ENCODE measurements around the gene CPEB4. TPM values are rescaled to one million over a fixed set of nuclear protein-coding genes. Genes with fewer than 3 reads are reported as not detected.

CPEB4 gene
- total RNA-seq, 2 experiments from 2014 or later, result 18.3 to 19.2 TPM

DNA sequence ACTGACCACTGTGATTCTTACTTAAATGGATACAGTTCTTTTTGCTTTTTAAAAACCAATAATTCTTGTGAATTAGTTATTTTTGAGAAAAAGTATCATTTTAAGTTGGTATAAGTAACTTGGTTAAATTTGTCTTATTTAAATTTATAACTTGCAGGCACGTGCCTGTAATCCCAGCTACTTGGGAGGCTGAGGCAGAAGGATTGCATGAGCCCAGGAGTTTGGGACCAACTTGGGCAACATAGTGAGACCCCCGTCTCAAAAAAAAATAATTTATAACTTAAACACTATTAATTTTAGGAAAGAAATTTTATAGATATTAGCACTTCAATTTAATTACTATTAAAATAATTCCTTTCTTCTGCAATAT, 5.0 kb downstream of the CPEB4 start:
- DNase-seq (no peak), ATAC-seq (ENCODE audit: poor library complexity) (no peak)
- Histone ChIP-seq H3K27me3 (ENCODE audit: control insufficient read depth in 1 of 2, insufficient read depth in 2 of 2, low read length in 2 of 2) (no peaks in the 10 kb centered on the region), H3K27ac (ENCODE audit: low read depth in 1 of 2, low read length in 2 of 2) (no peak overlapping the region), H3K36me3 (ENCODE audit: insufficient read depth, low read length) (no peaks in the 10 kb centered on the region), H3K9me3 (ENCODE audit: control insufficient read depth in 1 of 2, insufficient read depth in 1 of 2, low read length in 2 of 2) (no peaks in the 10 kb centered on the region), H3K4me3 (ENCODE audit: low read length) (no peak overlapping the region), H3K4me1 (ENCODE audit: insufficient read depth, low read length) (peaks cover 29% of the 10 kb centered on the region)
- Mint-ChIP-seq H3K27ac (no peak overlapping the region), H3K4me3 (peak overlapping the region; percentile 77), H3K9me3 (no peaks in the 10 kb centered on the region), H3K4me1 (ENCODE audit: low read depth) (peaks cover 77% of the 10 kb centered on the region), H3K27me3 (no peaks in the 10 kb centered on the region), H3K36me3 (ENCODE audit: low read depth) (peaks cover 2% of the 10 kb centered on the region)
- intact Hi-C loops (cut with DNase I, micrococcal nuclease), result no loop called here
- TF ChIP-seq, protein P1, sequence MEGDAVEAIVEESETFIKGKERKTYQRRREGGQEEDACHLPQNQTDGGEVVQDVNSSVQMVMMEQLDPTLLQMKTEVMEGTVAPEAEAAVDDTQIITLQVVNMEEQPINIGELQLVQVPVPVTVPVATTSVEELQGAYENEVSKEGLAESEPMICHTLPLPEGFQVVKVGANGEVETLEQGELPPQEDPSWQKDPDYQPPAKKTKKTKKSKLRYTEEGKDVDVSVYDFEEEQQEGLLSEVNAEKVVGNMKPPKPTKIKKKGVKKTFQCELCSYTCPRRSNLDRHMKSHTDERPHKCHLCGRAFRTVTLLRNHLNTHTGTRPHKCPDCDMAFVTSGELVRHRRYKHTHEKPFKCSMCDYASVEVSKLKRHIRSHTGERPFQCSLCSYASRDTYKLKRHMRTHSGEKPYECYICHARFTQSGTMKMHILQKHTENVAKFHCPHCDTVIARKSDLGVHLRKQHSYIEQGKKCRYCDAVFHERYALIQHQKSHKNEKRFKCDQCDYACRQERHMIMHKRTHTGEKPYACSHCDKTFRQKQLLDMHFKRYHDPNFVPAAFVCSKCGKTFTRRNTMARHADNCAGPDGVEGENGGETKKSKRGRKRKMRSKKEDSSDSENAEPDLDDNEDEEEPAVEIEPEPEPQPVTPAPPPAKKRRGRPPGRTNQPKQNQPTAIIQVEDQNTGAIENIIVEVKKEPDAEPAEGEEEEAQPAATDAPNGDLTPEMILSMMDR (IDR thresholded peaks at IDR 0.05), result no peak
- POLR2A ChIA-PET, result interaction anchor here (1.5 to 1.7 kb wide), 2 partner anchors 25 to 277 kb away, joined by 3 to 7 read pairs; no protein-coding TSS in a partner anchor
- CTCF ChIA-PET, result interaction anchor here (1.4 to 1.5 kb wide), 2 partner anchors 9 to 32 kb away, joined by 4 read pairs; no protein-coding TSS in a partner anchor

DNA sequence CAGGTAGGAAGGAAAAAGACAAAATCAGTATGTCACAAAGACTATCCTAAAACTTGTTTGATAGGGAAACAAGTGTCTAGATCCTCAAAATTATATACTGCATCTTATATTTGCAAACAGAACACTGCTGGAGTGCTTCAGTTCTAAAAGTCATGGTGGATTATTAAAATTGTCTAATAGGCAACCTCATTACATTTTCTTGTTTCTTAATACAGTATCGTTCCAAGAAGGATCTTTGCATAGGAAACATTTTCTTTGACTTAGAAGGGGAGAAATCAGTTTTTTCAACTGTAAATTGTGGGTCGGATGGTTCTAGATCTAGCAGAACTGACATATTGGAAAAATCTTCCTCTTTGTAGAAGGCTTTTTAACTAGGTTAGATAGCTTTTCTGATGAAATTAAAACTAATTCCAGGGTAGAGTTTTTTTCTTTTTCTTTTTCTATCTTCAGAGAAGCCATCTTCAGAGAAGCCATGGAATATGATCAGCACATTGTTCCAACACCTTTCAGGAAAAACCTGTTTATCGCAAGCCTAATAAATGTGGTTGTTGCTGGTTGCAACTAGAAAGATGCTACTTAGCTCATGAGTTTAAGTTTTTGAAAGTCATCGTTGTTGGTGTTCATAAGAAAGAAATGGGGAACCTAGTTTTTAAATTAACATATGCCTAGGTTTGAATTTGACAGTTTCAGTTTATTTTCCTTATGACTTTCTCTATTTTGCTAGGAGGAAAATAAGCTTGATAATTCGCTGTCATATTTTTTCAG, 7.4 kb downstream of the CPEB4 start:
- Mint-ChIP-seq H3K9me3 (no peaks in the 10 kb centered on the region), H3K4me3 (no peak overlapping the region), H3K27me3 (no peaks in the 10 kb centered on the region), H3K36me3 (ENCODE audit: low read depth) (peaks cover 4% of the 10 kb centered on the region), H3K27ac (no peak overlapping the region), H3K4me1 (ENCODE audit: low read depth) (peaks cover 65% of the 10 kb centered on the region)
- Histone ChIP-seq H3K27me3 (ENCODE audit: control insufficient read depth in 1 of 2, insufficient read depth in 2 of 2, low read length in 2 of 2) (no peaks in the 10 kb centered on the region), H3K36me3 (ENCODE audit: insufficient read depth, low read length) (no peaks in the 10 kb centered on the region), H3K4me3 (ENCODE audit: low read length) (no peak overlapping the region), H3K9me3 (ENCODE audit: control insufficient read depth in 1 of 2, insufficient read depth in 1 of 2, low read length in 2 of 2) (no peaks in the 10 kb centered on the region), H3K27ac (ENCODE audit: low read depth in 1 of 2, low read length in 2 of 2) (no peak overlapping the region), H3K4me1 (ENCODE audit: insufficient read depth, low read length) (peaks cover 12% of the 10 kb centered on the region)
- intact Hi-C loops (cut with DNase I, micrococcal nuclease), result no loop called here
- ATAC-seq (ENCODE audit: poor library complexity), result no peak
- no peak for DNase-seq
- ChIA-PET CTCF (interaction anchor here (0.8 kb wide), 1 partner anchor 9 kb away, joined by 3 read pairs; no protein-coding TSS in a partner anchor), POLR2A (interaction anchor here (0.6 to 2.6 kb wide), 3 partner anchors 8 to 22 kb away, joined by 3 to 12 read pairs (median 5); partner anchors contain the start of gene CPEB4)
- TF ChIP-seq, protein P1 (IDR thresholded peaks at IDR 0.05), result no peak

DNA sequence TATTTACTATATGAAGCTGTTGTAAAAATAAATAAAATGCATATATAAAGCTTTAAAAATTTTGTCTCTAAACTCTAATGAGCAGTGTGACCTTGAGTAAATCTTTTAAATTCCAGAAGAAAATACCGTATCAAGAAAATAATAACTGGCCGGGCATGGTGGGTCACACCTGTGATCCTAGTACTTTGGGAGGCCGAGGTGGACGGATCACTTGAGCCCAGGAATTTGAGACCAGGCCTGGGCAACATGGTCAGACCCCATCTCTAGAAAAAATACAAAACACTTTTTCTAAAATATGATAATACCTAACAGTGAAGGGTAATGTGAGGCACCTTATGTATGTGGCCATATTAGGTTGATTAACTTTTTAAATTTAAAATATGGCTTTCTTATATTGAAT, 8.5 kb downstream of the CPEB4 start:
- TF ChIP-seq, protein P1 (IDR thresholded peaks at IDR 0.05), result no peak
- H3K27ac Mint-ChIP-seq, result no peak overlapping the region
- Histone ChIP-seq H3K9me3 (ENCODE audit: control insufficient read depth in 1 of 2, insufficient read depth in 1 of 2, low read length in 2 of 2) (no peaks in the 10 kb centered on the region), H3K27ac (ENCODE audit: low read depth in 1 of 2, low read length in 2 of 2) (no peak overlapping the region), H3K27me3 (ENCODE audit: control insufficient read depth in 1 of 2, insufficient read depth in 2 of 2, low read length in 2 of 2) (no peaks in the 10 kb centered on the region), H3K4me1 (ENCODE audit: insufficient read depth, low read length) (peaks cover 11% of the 10 kb centered on the region), H3K4me3 (ENCODE audit: low read length) (no peak overlapping the region), H3K36me3 (ENCODE audit: insufficient read depth, low read length) (no peaks in the 10 kb centered on the region)
- ATAC-seq (ENCODE audit: poor library complexity) (no peak), DNase-seq (no peak)
- intact Hi-C loops (cut with DNase I, micrococcal nuclease), result no loop called here
- POLR2A ChIA-PET, result interaction anchor here (2.6 kb wide), 1 partner anchor 9 kb away, joined by 12 read pairs; the partner anchor contains the start of gene CPEB4
- H3K4me3 Mint-ChIP-seq, result no peak overlapping the region
- CTCF ChIA-PET, result no interaction called here
- H3K36me3 Mint-ChIP-seq (ENCODE audit: low read depth), result peaks cover 4% of the 10 kb centered on the region
- no peaks in the 10 kb centered on the region for H3K27me3 Mint-ChIP-seq
- peaks cover 65% of the 10 kb centered on the region for H3K4me1 Mint-ChIP-seq (ENCODE audit: low read depth)
- H3K9me3 Mint-ChIP-seq, result no peaks in the 10 kb centered on the region
